ENCODE results near the gene AGFG2.

GRCh38 chr7:100556541-100556940 lies 17.5 kb downstream of the AGFG2 start:
- TF ChIP-seq CTCF (IDR thresholded peaks at IDR 0.05) (no peak), POLR2A (IDR thresholded peaks at IDR 0.05) (no peak)

Data from adrenal gland (tissue), 5 donors.